Gastroesophageal sphincter (tissue), 3 donors: ENCODE measurements around the gene DNAAF8.

Experiments
- CTCF ChIP-seq, 4 experiments: fragments of 200-600 bp in 2 of 4; fragments of 450-650 bp in 2 of 4; sonication (generic) in 1 of 4; IDR thresholded peaks; one replicate each; pipeline ENCODE4 v1.5.1; 2017 to 2019; ENCODE audit warnings: antibody characterized with exemption in 4 of 4, mild to moderate bottlenecking in 2 of 4, moderate library complexity in 2 of 4
- POLR2A ChIP-seq, 2 donors: fragments of 450-650 bp; IDR thresholded peaks; one replicate each; pipeline ENCODE4 v1.6.1; 2017; ENCODE audit warnings: antibody characterized with exemption in 2 of 2, mild to moderate bottlenecking in 2 of 2, moderate library complexity in 1 of 2
- POLR2AphosphoS5 ChIP-seq: sonication (generic); formaldehyde crosslinking; IDR thresholded peaks from one replicate; pipeline ENCODE4 v1.6.1; 2017; ENCODE audit warnings: antibody characterized with exemption

- no peak for TF ChIP-seq POLR2A (IDR thresholded peaks at IDR 0.05)
- TF ChIP-seq POLR2AphosphoS5, result no peak
- no peak for TF ChIP-seq CTCF (IDR thresholded peaks at IDR 0.05)
Observed at GRCh38 chr16:4728676-4729075, 5.7 kb upstream of the DNAAF8 start.
